SU-DHL-6 (cell line): ENCODE measurements around the gene WDR86.

Source experiments
- CTCF ChIP-seq: fragments of 200-600 bp; sonication (generic); IDR thresholded peaks from one replicate; pipeline ENCODE4 v1.5.1; 2017; ENCODE audit warnings: antibody characterized with exemption, mild to moderate bottlenecking, low read length, moderate library complexity; ENCODE audit not compliant: insufficient read depth, poor library complexity, severe bottlenecking
- EZH2phosphoT487 ChIP-seq: fragments of 200-600 bp; sonication (generic), shearing (Covaris generic); conservative IDR thresholded peaks from 2 replicates; pipeline ENCODE4 v1.6.1; 2018; ENCODE audit warnings: mild to moderate bottlenecking, antibody characterized with exemption, low read length, moderate library complexity, mixed read lengths

- TF ChIP-seq CTCF (no peak), EZH2phosphoT487 (no peak)
Observed at GRCh38 chr7:151340794-151341356, 69.0 kb downstream of the WDR86 start.
